ENCODE data around the gene TRAPPC8.

TRAPPC8 gene

GRCh38 chr18:31892936-31893335, 50.0 kb downstream of the TRAPPC8 start:
- in situ Hi-C loops (cut with MboI; ENCODE audit: low pct_unique_long_range_greater_than_20kb, low sequenced_read_pairs, unreplicated experiment) = no loop called here
- no peak for TF ChIP-seq CTCF (IDR thresholded peaks at IDR 0.05; ENCODE audit: extremely low read depth, insufficient read depth, missing control alignments)
- no peak for DNase-seq (ENCODE audit: low spot score)

- DNase-seq (ENCODE audit: low spot score) = no peak
- no peak for TF ChIP-seq CTCF (IDR thresholded peaks at IDR 0.05; ENCODE audit: extremely low read depth, insufficient read depth, missing control alignments)
- in situ Hi-C loops (cut with MboI; ENCODE audit: low pct_unique_long_range_greater_than_20kb, low sequenced_read_pairs, unreplicated experiment) = no loop called here
These were observed 51.4 kb downstream of the TRAPPC8 start for GRCh38 chr18:31891566-31891965.

GRCh38 chr18:31884020-31884419, 58.9 kb downstream of the TRAPPC8 start:
- in situ Hi-C loops (cut with MboI; ENCODE audit: low pct_unique_long_range_greater_than_20kb, low sequenced_read_pairs, unreplicated experiment) = no loop called here
- no peak for TF ChIP-seq CTCF (IDR thresholded peaks at IDR 0.05; ENCODE audit: extremely low read depth, insufficient read depth, missing control alignments)
- no peak for DNase-seq (ENCODE audit: low spot score)

- DNase-seq (ENCODE audit: low spot score) = no peak
- in situ Hi-C loops (cut with MboI; ENCODE audit: low pct_unique_long_range_greater_than_20kb, low sequenced_read_pairs, unreplicated experiment) = no loop called here
- no peak for TF ChIP-seq CTCF (IDR thresholded peaks at IDR 0.05; ENCODE audit: extremely low read depth, insufficient read depth, missing control alignments)
These were observed 62.6 kb downstream of the TRAPPC8 start for GRCh38 chr18:31880186-31880898.

GRCh38 chr18:31878358-31878757, 64.6 kb downstream of the TRAPPC8 start:
- TF ChIP-seq CTCF (IDR thresholded peaks at IDR 0.05; ENCODE audit: extremely low read depth, insufficient read depth, missing control alignments) = no peak
- DNase-seq (ENCODE audit: low spot score) = no peak
- in situ Hi-C loops (cut with MboI; ENCODE audit: low pct_unique_long_range_greater_than_20kb, low sequenced_read_pairs, unreplicated experiment) = no loop called here

- DNase-seq (ENCODE audit: low spot score) = no peak
- in situ Hi-C loops (cut with MboI; ENCODE audit: low pct_unique_long_range_greater_than_20kb, low sequenced_read_pairs, unreplicated experiment) = no loop called here
- TF ChIP-seq CTCF (IDR thresholded peaks at IDR 0.05; ENCODE audit: extremely low read depth, insufficient read depth, missing control alignments) = no peak
These were observed 65.0 kb downstream of the TRAPPC8 start for GRCh38 chr18:31877900-31878299.

Measured in GM13977 (cell line).